Hepatocyte (in vitro differentiated cells): ENCODE data around the gene CRABP2. TPM values are rescaled to one million over a fixed set of nuclear protein-coding genes. Genes with fewer than 3 reads are reported as not detected.
A peak's percentile ranks its signal among the peaks of the same experiment; 100 is the strongest.

Source experiments
- DNase-seq: peaks from one replicate; pipeline ENCODE4 v3.0.0-alpha.2; 2016; ENCODE audit warnings: low spot score
- H2AFZ ChIP-seq: fragments of 200-600 bp; sonication (generic); 2 replicates; pipeline ENCODE4 v1.6.0; 2016; ENCODE audit warnings: antibody characterized with exemption, mild to moderate bottlenecking
- H3K27ac ChIP-seq: fragments of 200-600 bp; sonication (generic); 2 replicates; pipeline ENCODE4 v1.5.1; 2016; ENCODE audit warnings: mild to moderate bottlenecking
- H3K27me3 ChIP-seq: fragments of 200-600 bp; sonication (generic); 2 replicates; pipeline ENCODE4 v1.6.1; 2016
- H3K36me3 ChIP-seq: fragments of 200-600 bp; sonication (generic); replicated peaks from 2 replicates; pipeline ENCODE4 v1.5.1; 2016; ENCODE audit warnings: low read depth; ENCODE audit not compliant: insufficient read depth
- H3K4me1 ChIP-seq: fragments of 200-600 bp; sonication (generic); 2 replicates; pipeline ENCODE4 v1.5.1; 2016; ENCODE audit warnings: mild to moderate bottlenecking, moderate library complexity; ENCODE audit not compliant: insufficient read depth
- H3K4me2 ChIP-seq: fragments of 200-600 bp; sonication (generic); 2 replicates; pipeline ENCODE4 v1.6.0; 2016
- H3K4me3 ChIP-seq: fragments of 200-600 bp; sonication (generic); 2 replicates; pipeline ENCODE4 v1.5.1; 2016; ENCODE audit warnings: mild to moderate bottlenecking
- H3K79me2 ChIP-seq: fragments of 200-600 bp; sonication (generic); 2 replicates; pipeline ENCODE4 v1.6.0; 2017; ENCODE audit warnings: mild to moderate bottlenecking
- H3K9me2 ChIP-seq: fragments of 200-600 bp; sonication (generic); replicated peaks from 2 replicates; pipeline ENCODE4 v1.6.0; 2017; ENCODE audit warnings: mild to moderate bottlenecking; ENCODE audit not compliant: insufficient read depth
- H3K9me3 ChIP-seq: fragments of 200-600 bp; sonication (generic); 2 replicates; pipeline ENCODE4 v1.5.1; 2016; ENCODE audit warnings: low read depth, mild to moderate bottlenecking
- H4K20me1 ChIP-seq: fragments of 200-600 bp; sonication (generic); 2 replicates; pipeline ENCODE4 v1.6.0; 2016; ENCODE audit warnings: mild to moderate bottlenecking; ENCODE audit not compliant: insufficient read depth, poor library complexity, severe bottlenecking
- EZH2 ChIP-seq: fragments of 200-600 bp; sonication (generic); IDR thresholded peaks from 2 replicates; pipeline ENCODE4 v1.6.1; 2016; ENCODE audit warnings: antibody characterized with exemption, mild to moderate bottlenecking, borderline replicate concordance
- EZH2phosphoT487 ChIP-seq: fragments of 200-600 bp; sonication (generic); IDR thresholded peaks from one replicate; pipeline ENCODE4 v1.6.1; 2018; ENCODE audit warnings: antibody characterized with exemption, mild to moderate bottlenecking, low read depth, moderate library complexity; ENCODE audit not compliant: unreplicated experiment, severe bottlenecking
- WGBS: methylation state at CpG from one replicate; pipeline ENCODE4 v1.1.6; 2016; ENCODE audit warnings: low lambda C conversion rate; ENCODE audit errors: missing lambda C conversion rate; 5-methylcytosine and 5-hydroxymethylcytosine counted together
- polyA plus RNA-seq: library from polyadenylated mRNA; unstranded; fragments of >200 nt; fragmentation: Nextera tagmentation; extraction: Ambion mirVana; gene quantifications from 2 replicates; pipeline ENCODE4 v1.2.1, GENCODE V29; 2016
- total RNA-seq: library from RNA; depleted of rRNA; stranded (reverse); fragments of >200 nt; gene quantifications from 2 replicates; pipeline ENCODE4 v1.2.3, GENCODE V29; 2014
- TF ChIP-seq, protein P1 (sequence below): fragments of 200-600 bp; sonication (generic); IDR thresholded peaks from 2 replicates; pipeline ENCODE4 v1.5.1; 2016; ENCODE audit warnings: antibody characterized with exemption, mild to moderate bottlenecking; ENCODE audit not compliant: poor library complexity

CRABP2 gene
- total and polyA plus RNA-seq, 2 experiments from 2014 or later, result 93.5 to 171 TPM

DNA sequence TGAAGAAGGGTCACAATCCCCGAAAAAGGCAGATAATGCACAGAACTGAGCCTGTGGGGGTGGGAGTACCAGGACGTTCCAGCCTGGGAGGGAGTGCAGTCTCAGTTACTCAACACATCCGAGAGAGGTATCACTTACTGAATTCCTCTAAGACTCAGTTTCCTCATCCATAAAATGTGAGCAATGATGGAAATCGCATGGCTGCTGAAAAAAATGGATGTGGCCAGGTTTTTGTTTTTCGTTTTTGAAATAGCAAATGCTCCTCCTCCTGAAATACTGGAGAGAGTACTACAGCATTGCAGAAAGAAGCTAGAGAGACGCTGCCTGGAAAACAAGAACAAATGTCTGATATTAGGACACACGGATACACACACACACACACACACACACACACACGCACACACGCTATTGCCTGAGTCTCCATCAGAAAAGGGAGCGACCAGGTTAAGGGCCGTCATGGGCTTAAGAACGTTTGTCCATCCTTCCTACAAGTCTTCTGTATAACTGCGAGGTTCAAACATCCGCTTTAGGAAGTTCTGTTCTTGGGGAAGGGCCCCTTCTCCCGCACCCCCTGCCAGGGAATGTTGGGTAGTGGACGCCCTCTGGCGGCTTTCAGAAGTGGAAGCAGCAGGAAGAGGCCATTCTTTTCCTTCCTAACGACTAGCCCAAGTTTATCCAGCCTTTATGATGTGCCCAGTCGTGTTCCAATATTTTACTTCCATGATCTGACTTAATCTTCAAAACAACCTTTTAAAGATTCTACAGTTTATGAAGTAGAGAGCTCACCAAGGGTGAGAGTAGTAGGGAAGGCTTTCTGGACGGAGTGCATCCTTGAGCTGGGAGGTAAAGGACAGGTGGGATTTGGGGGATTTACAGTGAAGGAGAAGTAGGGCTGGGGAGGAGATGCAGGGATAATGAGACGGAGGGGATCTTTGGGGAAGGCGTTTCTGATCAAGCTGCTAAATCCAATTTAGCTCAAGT lies 27.5 kb downstream of the CRABP2 start:
- peak overlapping the region; percentile 36 for H3K4me3 ChIP-seq
- H4K20me1 ChIP-seq, result no peaks in the 10 kb centered on the region
- H3K27me3 ChIP-seq, result peaks cover 32% of the 10 kb centered on the region
- no peaks in the 10 kb centered on the region for H3K79me2 ChIP-seq
- H3K4me1 ChIP-seq, result peaks cover 26% of the 10 kb centered on the region
- H3K9me2 ChIP-seq, result no peaks in the 10 kb centered on the region
- no peaks in the 10 kb centered on the region for H3K9me3 ChIP-seq
- TF ChIP-seq, protein P1, sequence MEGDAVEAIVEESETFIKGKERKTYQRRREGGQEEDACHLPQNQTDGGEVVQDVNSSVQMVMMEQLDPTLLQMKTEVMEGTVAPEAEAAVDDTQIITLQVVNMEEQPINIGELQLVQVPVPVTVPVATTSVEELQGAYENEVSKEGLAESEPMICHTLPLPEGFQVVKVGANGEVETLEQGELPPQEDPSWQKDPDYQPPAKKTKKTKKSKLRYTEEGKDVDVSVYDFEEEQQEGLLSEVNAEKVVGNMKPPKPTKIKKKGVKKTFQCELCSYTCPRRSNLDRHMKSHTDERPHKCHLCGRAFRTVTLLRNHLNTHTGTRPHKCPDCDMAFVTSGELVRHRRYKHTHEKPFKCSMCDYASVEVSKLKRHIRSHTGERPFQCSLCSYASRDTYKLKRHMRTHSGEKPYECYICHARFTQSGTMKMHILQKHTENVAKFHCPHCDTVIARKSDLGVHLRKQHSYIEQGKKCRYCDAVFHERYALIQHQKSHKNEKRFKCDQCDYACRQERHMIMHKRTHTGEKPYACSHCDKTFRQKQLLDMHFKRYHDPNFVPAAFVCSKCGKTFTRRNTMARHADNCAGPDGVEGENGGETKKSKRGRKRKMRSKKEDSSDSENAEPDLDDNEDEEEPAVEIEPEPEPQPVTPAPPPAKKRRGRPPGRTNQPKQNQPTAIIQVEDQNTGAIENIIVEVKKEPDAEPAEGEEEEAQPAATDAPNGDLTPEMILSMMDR, result peak; percentile 92
- no peak for TF ChIP-seq EZH2phosphoT487
- TF ChIP-seq EZH2, result no peak
- peak overlapping the region; percentile 83 for H2AFZ ChIP-seq
- H3K27ac ChIP-seq, result peak overlapping the region; percentile 47
- peak overlapping the region; percentile 91 for H3K4me2 ChIP-seq
- no peaks in the 10 kb centered on the region for H3K36me3 ChIP-seq
- 5% methylated on average over 22 of the region's 22 CpGs for WGBS
- peak; percentile 85 for DNase-seq

DNA sequence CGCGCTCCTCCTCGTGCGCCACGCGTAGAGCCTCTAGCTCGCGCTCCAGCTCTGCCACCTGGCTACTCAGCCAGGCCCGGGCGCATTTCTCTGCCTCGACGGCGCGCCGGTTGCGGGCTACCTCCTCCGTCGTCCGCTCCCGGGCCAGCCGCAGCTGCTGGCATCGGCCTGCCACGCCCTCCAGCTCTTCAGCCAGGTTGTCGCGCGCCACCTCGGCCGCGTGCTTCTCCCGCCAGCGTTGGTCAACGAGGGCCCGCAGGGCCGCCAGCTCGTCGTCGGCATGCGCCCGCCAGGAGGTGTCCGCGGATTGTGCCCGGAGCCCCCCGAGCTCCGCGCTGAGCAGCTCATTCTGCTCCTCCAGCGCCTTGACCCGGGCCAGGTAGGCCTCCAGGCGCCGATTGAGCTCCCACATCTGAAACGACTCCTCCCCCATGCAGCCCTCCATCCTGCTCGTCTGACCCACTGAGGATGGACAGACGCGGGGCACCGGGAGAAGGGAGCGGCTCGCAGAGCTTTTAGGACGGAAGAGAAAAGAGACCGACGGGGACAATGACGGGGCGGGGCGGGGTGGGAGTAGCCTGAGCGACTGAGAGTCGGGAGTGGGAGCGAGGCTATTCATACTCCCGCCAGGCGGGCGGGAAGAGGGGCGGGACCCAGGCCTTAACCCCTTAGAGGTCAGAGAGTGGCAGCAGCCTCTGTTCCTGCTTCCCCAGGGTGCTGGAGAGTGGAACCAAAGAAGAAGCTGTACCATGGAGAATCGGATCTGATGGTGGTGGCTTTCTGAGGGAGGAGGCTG lies 28.4 kb downstream of the CRABP2 start, which contains the start of gene NES:
Gene NES (minus strand): TSS at position 588 of the 796 bp plus-strand sequence. CDS start 143 bp downstream, at position 445.
- 2% methylated on average over 58 of the region's 70 CpGs for WGBS
- Histone ChIP-seq H3K27ac (peak within 1 kb of the TSS; percentile 47), H3K36me3 (no peaks in the 10 kb centered on the region), H3K9me3 (no peaks in the 10 kb centered on the region), H3K4me3 (peak within 1 kb of the TSS; percentile 36), H3K4me2 (peak within 1 kb of the TSS; percentile 91), H4K20me1 (no peaks in the 10 kb centered on the region), H2AFZ (peak within 1 kb of the TSS; percentile 83), H3K9me2 (no peaks in the 10 kb centered on the region), H3K27me3 (peaks cover 32% of the 10 kb centered on the region), H3K4me1 (peaks cover 26% of the 10 kb centered on the region), H3K79me2 (no peaks in the 10 kb centered on the region)
- peak; percentile 68 for DNase-seq
- TF ChIP-seq EZH2, result no peak
- TF ChIP-seq, protein P1, result no peak
- no peak for TF ChIP-seq EZH2phosphoT487

DNA sequence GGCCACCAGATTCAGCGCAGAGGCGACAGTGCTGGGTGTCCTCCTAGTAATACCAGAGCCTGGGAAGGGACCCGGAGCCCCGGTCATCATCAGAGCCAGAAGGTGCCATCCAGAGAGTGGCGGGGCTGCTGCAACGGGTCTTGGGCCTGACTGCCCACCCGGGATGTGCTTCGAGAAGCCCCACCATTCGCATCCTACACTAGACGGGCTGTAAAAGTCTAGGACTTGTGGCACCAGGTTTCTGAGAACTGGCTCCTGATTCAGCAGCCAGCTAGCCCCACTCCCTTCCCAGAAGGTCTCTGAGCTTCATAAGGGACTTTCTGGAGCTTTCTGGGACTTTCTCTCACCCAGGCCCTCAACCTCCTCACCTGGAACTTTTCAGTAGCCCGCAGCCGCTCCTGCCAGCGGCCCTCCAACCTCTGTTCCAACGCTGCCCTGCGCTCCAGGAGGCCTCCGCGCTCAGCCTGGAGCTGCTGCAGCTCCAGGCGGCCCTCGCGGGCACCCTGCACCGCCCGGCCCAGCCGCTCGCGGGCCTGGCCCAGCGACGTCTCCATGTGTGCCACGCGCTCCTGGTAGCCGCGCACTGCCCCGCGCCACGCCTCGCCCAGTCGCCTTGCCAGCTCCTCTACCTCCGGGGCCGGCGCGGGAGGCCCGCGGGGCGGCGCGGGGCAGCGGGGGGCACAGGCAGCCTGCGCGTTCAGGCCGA lies 29.1 kb downstream of the CRABP2 start:
- Histone ChIP-seq H4K20me1 (no peaks in the 10 kb centered on the region), H3K36me3 (no peaks in the 10 kb centered on the region), H2AFZ (no peak overlapping the region), H3K27me3 (peaks cover 29% of the 10 kb centered on the region), H3K9me2 (no peaks in the 10 kb centered on the region), H3K79me2 (no peaks in the 10 kb centered on the region), H3K4me1 (peaks cover 26% of the 10 kb centered on the region), H3K9me3 (no peaks in the 10 kb centered on the region), H3K4me3 (peak overlapping the region; percentile 36), H3K4me2 (peak overlapping the region; percentile 91), H3K27ac (no peak overlapping the region)
- TF ChIP-seq EZH2, result no peak
- no peak for TF ChIP-seq EZH2phosphoT487
- TF ChIP-seq, protein P1, result no peak
- WGBS, result 13% methylated on average over 42 of the region's 49 CpGs
- no peak for DNase-seq
